HepG2 (cell line): ENCODE results near the gene LUC7L. TPM values are rescaled to one million over a fixed set of nuclear protein-coding genes. Genes with fewer than 3 reads are reported as not detected.

Experiments used
- ATF7-NPFF ChIP-seq: sonication (generic); formaldehyde crosslinking; IDR thresholded peaks from 2 replicates; pipeline ENCODE4 v1.8.1; 2023; ENCODE audit warnings: mild to moderate bottlenecking, low read depth, missing genetic modification reagents, moderate library complexity
- CBX1 ChIP-seq: IDR thresholded peaks from one replicate; pipeline ENCODE4 v1.6.1; 2016; ENCODE audit warnings: antibody characterized with exemption, low read depth
- E2F2 ChIP-seq: sonication (generic); formaldehyde crosslinking; IDR thresholded peaks from 2 replicates; pipeline ENCODE4 v1.4.0; 2020; ENCODE audit warnings: missing genetic modification reagents, borderline replicate concordance
- GLI4 ChIP-seq: sonication (generic); formaldehyde crosslinking; IDR thresholded peaks from 2 replicates; pipeline ENCODE4 v1.5.1; 2020; ENCODE audit warnings: missing genetic modification reagents, mild to moderate bottlenecking, moderate library complexity, borderline replicate concordance
- KLF13 ChIP-seq: sonication (generic); formaldehyde crosslinking; IDR thresholded peaks from 2 replicates; pipeline ENCODE4 v1.4.0; 2020; ENCODE audit warnings: mild to moderate bottlenecking, missing genetic modification reagents
- LRRFIP1 ChIP-seq: sonication (generic); formaldehyde crosslinking; conservative IDR thresholded peaks from 2 replicates; pipeline ENCODE4 v1.4.0; 2020; ENCODE audit warnings: missing genetic modification reagents
- MBD4 ChIP-seq: IDR thresholded peaks from 2 replicates; pipeline ENCODE4 v1.6.1; 2012; ENCODE audit warnings: low read length, inconsistent platforms, borderline replicate concordance
- MLXIP ChIP-seq: sonication (generic); formaldehyde crosslinking; IDR thresholded peaks from 2 replicates; pipeline ENCODE4 v1.9.0; 2021; ENCODE audit warnings: missing genetic modification reagents, borderline replicate concordance
- MXI1 ChIP-seq: IDR thresholded peaks from 3 replicates; pipeline ENCODE4 v1.6.1; 2012; ENCODE audit warnings: low read depth, low read length, inconsistent platforms, borderline replicate concordance
- RFXAP ChIP-seq: sonication (generic); formaldehyde crosslinking; IDR thresholded peaks from 2 replicates; pipeline ENCODE4 v1.4.0; 2020; ENCODE audit warnings: missing genetic modification reagents, borderline replicate concordance
- SMAD1 ChIP-seq: sonication (generic); formaldehyde crosslinking; IDR thresholded peaks from 2 replicates; pipeline ENCODE4 v1.4.0; 2020; ENCODE audit warnings: missing genetic modification reagents, low read depth, mild to moderate bottlenecking, borderline replicate concordance
- TBL1XR1 ChIP-seq: fragments of 150-350 bp; IDR thresholded peaks from 2 replicates; pipeline ENCODE4 v1.6.1; 2014; ENCODE audit warnings: borderline replicate concordance, low read length; ENCODE audit not compliant: partially characterized antibody
- ZBTB20 ChIP-seq: sonication (generic); formaldehyde crosslinking; IDR thresholded peaks from 2 replicates; pipeline ENCODE4 v1.8.1; 2023; ENCODE audit warnings: missing genetic modification reagents, low read depth, mild to moderate bottlenecking, borderline replicate concordance
- ZNF205 ChIP-seq: IDR thresholded peaks from 2 replicates; pipeline ENCODE4 v1.6.1; 2018; ENCODE audit warnings: missing biosample characterization, missing genetic modification reagents
- ZNF263 ChIP-seq: sonication (generic); formaldehyde crosslinking; IDR thresholded peaks from 2 replicates; pipeline ENCODE4 v1.4.0; 2020; ENCODE audit warnings: missing genetic modification reagents
- ZNF3 ChIP-seq: IDR thresholded peaks from 2 replicates; pipeline ENCODE4 v1.7.0; 2017; ENCODE audit warnings: inconsistent platforms
- ZNF562 ChIP-seq: sonication (generic); formaldehyde crosslinking; IDR thresholded peaks from 2 replicates; pipeline ENCODE4 v1.8.0; 2022; ENCODE audit warnings: missing genetic modification reagents, borderline replicate concordance
- ZNF749 ChIP-seq: sonication (generic); formaldehyde crosslinking; IDR thresholded peaks from 2 replicates; pipeline ENCODE4 v1.8.0; 2022; ENCODE audit warnings: mild to moderate bottlenecking, missing genetic modification reagents, moderate library complexity, borderline replicate concordance
- polyA plus RNA-seq, 8 experiments: library from polyadenylated mRNA; depleted of rRNA in 3 of 8; stranded (reverse) in 7 of 8; unstranded in 1 of 8; fragments of >200 nt; fragmentation: Illumina TruSeq in 4 of 8; extraction: Trizol in 4 of 8; gene quantifications; 2 replicates each; pipeline versions ENCODE4 v1.2.1 to v1.2.3, GENCODE V29; 2011 to 2016; ENCODE audit warnings: low read depth in 4 of 8, missing spikeins in 1 of 8, mixed read lengths in 1 of 8; ENCODE audit not compliant: insufficient read depth in 1 of 8
- total RNA-seq, 5 experiments: library from RNA; depleted of rRNA; stranded (reverse); fragments of >200 nt; fragmentation: Illumina TruSeq; extraction: Trizol; gene quantifications; 2 replicates each; pipeline ENCODE4 v1.2.3, GENCODE V29; 2016; ENCODE audit warnings: low read depth in 1 of 5
- TF ChIP-seq, protein P1 (sequence below): IDR thresholded peaks from 2 replicates; pipeline ENCODE4 v1.6.1; 2016
- TF ChIP-seq, protein P2 (sequence below): IDR thresholded peaks from 2 replicates; pipeline ENCODE4 v1.6.1; 2012; ENCODE audit warnings: inconsistent platforms
- TF ChIP-seq, protein P3 (sequence below): sonication (generic); formaldehyde crosslinking; IDR thresholded peaks from 2 replicates; pipeline ENCODE4 v1.8.0; 2022; ENCODE audit warnings: missing genetic modification reagents, low read depth, mild to moderate bottlenecking, borderline replicate concordance

The LUC7L gene
- total and polyA plus RNA-seq, 2 of the 13 experiments (the other 11 are each of a cell fraction or from before 2014, with no cell fraction given) = 48.7 to 56.9 TPM

- TF ChIP-seq MLXIP (CRISPR knock-in tag) (no peak), ATF7-NPFF (CRISPR knock-in tag) (no peak), ZNF205 (CRISPR knock-in tag) (no peak), ZNF263 (peak; percentile 91), ZNF562 (CRISPR knock-in tag) (no peak), SMAD1 (CRISPR knock-in tag) (no peak; the same call in 1 of the 2 replicates), GLI4 (CRISPR knock-in tag) (no peak), ZBTB20 (CRISPR knock-in tag) (0 out of 2 replicates have a peak, but pooled peaks have one; percentile 13), E2F2 (CRISPR knock-in tag) (no peak), TBL1XR1 (no peak), ZNF749 (CRISPR knock-in tag) (peak; percentile 18; the same call in 1 of the 2 replicates), KLF13 (CRISPR knock-in tag) (no peak), RFXAP (CRISPR knock-in tag) (no peak; the same call in 1 of the 2 replicates), CBX1 (no peak), MXI1 (peak; percentile 81; the same call in 2 of the 3 replicates), LRRFIP1 (CRISPR knock-in tag) (no peak), MBD4 (no peak), ZNF3 (CRISPR knock-in tag) (no peak)
- TF ChIP-seq, protein P1, sequence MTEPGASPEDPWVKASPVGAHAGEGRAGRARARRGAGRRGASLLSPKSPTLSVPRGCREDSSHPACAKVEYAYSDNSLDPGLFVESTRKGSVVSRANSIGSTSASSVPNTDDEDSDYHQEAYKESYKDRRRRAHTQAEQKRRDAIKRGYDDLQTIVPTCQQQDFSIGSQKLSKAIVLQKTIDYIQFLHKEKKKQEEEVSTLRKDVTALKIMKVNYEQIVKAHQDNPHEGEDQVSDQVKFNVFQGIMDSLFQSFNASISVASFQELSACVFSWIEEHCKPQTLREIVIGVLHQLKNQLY (CRISPR knock-in tag) = no peak
- TF ChIP-seq, protein P2, sequence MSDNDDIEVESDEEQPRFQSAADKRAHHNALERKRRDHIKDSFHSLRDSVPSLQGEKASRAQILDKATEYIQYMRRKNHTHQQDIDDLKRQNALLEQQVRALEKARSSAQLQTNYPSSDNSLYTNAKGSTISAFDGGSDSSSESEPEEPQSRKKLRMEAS = peak; percentile 64
- TF ChIP-seq, protein P3, sequence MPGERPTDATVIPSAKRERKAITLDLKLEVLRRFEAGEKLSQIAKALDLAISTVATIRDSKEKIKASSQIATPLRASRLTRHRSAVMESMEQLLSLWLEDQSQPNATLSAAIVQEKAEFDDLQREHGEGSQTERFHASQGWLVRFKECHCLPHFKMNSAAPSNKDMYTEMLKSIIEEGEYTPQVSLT = no peak
These were observed 5.4 kb upstream of the LUC7L start, which contains the start of gene FAM234A (continued) for GRCh38 chr16:234468-235305.
